ENCODE data around the gene IL10RA.

The IL10RA gene

DNA sequence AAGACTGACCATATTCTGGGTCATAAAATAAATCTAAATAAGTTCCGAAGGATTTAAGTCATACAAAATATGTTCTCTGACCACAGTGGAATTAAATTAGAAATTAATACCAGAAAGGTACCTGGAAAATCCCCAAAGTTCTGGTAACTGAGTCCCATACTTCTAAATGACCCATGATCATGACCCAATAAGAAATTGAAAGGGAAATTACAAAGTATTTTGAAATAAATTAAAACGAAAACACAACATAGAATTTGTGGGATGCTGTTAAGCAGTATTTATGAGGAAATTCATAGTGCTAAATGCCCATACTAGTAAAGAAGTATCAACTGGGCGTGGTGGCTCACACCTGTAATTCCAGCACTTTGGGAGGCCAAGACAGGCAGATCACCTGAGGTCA is 23.4 kb upstream of the IL10RA start:
- H3K27ac ChIP-seq (ENCODE audit: low read depth in 2 of 2, low read length in 2 of 2): no peak overlapping the region
- H3K9ac ChIP-seq (ENCODE audit: low read depth in 1 of 2, low read length in 2 of 2): no peak overlapping the region
- H3K36me3 ChIP-seq (ENCODE audit: control insufficient read depth in 2 of 2, insufficient read depth in 2 of 2, low read length in 2 of 2): no peaks in the 10 kb centered on the region
- H3K9me3 ChIP-seq (ENCODE audit: control insufficient read depth in 2 of 2, low read length in 2 of 2): no peaks in the 10 kb centered on the region
- H3K27me3 ChIP-seq (ENCODE audit: control insufficient read depth in 2 of 2, insufficient read depth in 2 of 2, low read length in 2 of 2): no peaks in the 10 kb centered on the region
- H3K4me3 ChIP-seq (ENCODE audit: low read length in 2 of 2): no peak overlapping the region
- H3K4me1 ChIP-seq (ENCODE audit: control insufficient read depth in 2 of 2, insufficient read depth in 2 of 2, low read length in 2 of 2): no peaks in the 10 kb centered on the region

DNA sequence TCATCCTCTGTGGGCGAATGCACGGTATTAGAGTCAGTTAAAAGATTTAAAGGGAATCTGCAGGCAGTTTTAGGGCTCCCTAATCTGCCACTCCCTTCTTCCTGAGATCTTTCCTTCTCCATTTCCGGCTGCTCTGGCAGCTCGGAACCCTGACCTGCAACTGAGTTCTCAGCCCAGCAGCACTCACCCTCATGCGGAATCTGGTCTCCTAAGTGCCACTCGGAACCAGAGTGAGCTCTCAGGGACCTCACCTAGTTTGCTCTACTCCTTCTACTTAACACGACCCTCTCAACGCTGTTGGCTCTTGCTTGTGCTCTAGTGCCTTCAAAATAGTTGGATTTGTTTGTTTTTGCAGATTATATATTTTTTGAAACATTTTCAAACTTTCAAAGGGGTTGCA is 19.3 kb upstream of the IL10RA start:
- Histone ChIP-seq H3K9ac (ENCODE audit: low read depth in 1 of 2, low read length in 2 of 2) (no peak overlapping the region), H3K36me3 (ENCODE audit: control insufficient read depth in 2 of 2, insufficient read depth in 2 of 2, low read length in 2 of 2) (no peaks in the 10 kb centered on the region), H3K4me1 (ENCODE audit: control insufficient read depth in 2 of 2, insufficient read depth in 2 of 2, low read length in 2 of 2) (peaks cover 1 to 8% of the 10 kb centered on the region in 2 donors), H3K9me3 (ENCODE audit: control insufficient read depth in 2 of 2, low read length in 2 of 2) (no peaks in the 10 kb centered on the region), H3K27me3 (ENCODE audit: control insufficient read depth in 2 of 2, insufficient read depth in 2 of 2, low read length in 2 of 2) (no peaks in the 10 kb centered on the region), H3K4me3 (ENCODE audit: low read length in 2 of 2) (no peak overlapping the region), H3K27ac (ENCODE audit: low read depth in 2 of 2, low read length in 2 of 2) (no peak overlapping the region)

GRCh38 chr11:117969160-117969991 is 16.8 kb upstream of the IL10RA start:
- peaks cover 19 to 20% of the 10 kb centered on the region in 2 donors for H3K4me1 ChIP-seq (ENCODE audit: control insufficient read depth in 2 of 2, insufficient read depth in 2 of 2, low read length in 2 of 2)
- no peak overlapping the region for H3K27ac ChIP-seq (ENCODE audit: low read depth in 2 of 2, low read length in 2 of 2)
- H3K27me3 ChIP-seq (ENCODE audit: control insufficient read depth in 2 of 2, insufficient read depth in 2 of 2, low read length in 2 of 2): no peaks in the 10 kb centered on the region
- no peaks in the 10 kb centered on the region for H3K36me3 ChIP-seq (ENCODE audit: control insufficient read depth in 2 of 2, insufficient read depth in 2 of 2, low read length in 2 of 2)
- H3K9me3 ChIP-seq (ENCODE audit: control insufficient read depth in 2 of 2, low read length in 2 of 2): no peaks in the 10 kb centered on the region
- H3K9ac ChIP-seq (ENCODE audit: low read depth in 1 of 2, low read length in 2 of 2): no peak overlapping the region
- no peak overlapping the region for H3K4me3 ChIP-seq (ENCODE audit: low read length in 2 of 2)

DNA sequence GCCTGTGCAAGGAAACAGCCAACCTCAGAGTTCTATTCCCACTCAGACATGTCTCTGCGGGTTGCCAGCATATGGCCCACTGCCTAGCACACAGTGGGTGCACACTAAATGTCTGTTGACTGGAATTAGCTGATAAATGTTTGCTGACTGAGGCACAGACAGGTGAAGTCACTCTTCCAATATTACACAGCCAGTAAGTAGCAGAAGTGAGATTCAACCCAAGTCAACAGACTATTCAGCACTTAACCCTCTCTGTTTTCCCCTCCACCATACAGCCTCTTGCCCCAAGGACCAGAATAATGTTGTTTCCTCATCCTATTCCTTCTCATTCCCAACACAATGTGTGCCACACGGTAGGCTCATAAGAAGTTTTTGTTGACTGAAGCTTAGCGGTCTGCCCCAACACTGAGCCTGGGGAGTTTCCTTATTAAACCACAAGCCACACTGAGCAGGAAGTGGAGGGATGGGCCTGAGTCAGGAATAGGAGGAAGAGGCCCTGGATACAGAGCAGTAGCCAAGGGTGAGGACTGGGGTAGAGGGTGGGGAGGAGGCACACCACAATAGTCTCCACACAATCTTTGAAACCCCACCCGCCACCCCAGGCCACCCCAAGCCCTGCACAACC is 15.7 kb upstream of the IL10RA start:
- H3K27me3 ChIP-seq (ENCODE audit: control insufficient read depth in 2 of 2, insufficient read depth in 2 of 2, low read length in 2 of 2): no peaks in the 10 kb centered on the region
- H3K4me1 ChIP-seq (ENCODE audit: control insufficient read depth in 2 of 2, insufficient read depth in 2 of 2, low read length in 2 of 2): peaks cover 19 to 20% of the 10 kb centered on the region in 2 donors
- no peaks in the 10 kb centered on the region for H3K36me3 ChIP-seq (ENCODE audit: control insufficient read depth in 2 of 2, insufficient read depth in 2 of 2, low read length in 2 of 2)
- no peak overlapping the region for H3K9ac ChIP-seq (ENCODE audit: low read depth in 1 of 2, low read length in 2 of 2)
- H3K4me3 ChIP-seq (ENCODE audit: low read length in 2 of 2): no peak overlapping the region
- no peak overlapping the region for H3K27ac ChIP-seq (ENCODE audit: low read depth in 2 of 2, low read length in 2 of 2)
- H3K9me3 ChIP-seq (ENCODE audit: control insufficient read depth in 2 of 2, low read length in 2 of 2): no peaks in the 10 kb centered on the region

GRCh38 chr11:117972044-117972443 is 14.2 kb upstream of the IL10RA start:
- no peaks in the 10 kb centered on the region for H3K27me3 ChIP-seq (ENCODE audit: control insufficient read depth in 2 of 2, insufficient read depth in 2 of 2, low read length in 2 of 2)

GRCh38 chr11:117972629-117973502 is 13.3 kb upstream of the IL10RA start:
- H3K4me1 ChIP-seq (ENCODE audit: control insufficient read depth in 2 of 2, insufficient read depth in 2 of 2, low read length in 2 of 2): peaks cover 19 to 20% of the 10 kb centered on the region in 2 donors
- no peaks in the 10 kb centered on the region for H3K9me3 ChIP-seq (ENCODE audit: control insufficient read depth in 2 of 2, low read length in 2 of 2)
- peak overlapping the region; percentile 9 to 36 for H3K27ac ChIP-seq (ENCODE audit: low read depth in 2 of 2, low read length in 2 of 2)
- peak overlapping the region in 1 of 2 donors; percentile 2 for H3K9ac ChIP-seq (ENCODE audit: low read depth in 1 of 2, low read length in 2 of 2)
- H3K27me3 ChIP-seq (ENCODE audit: control insufficient read depth in 2 of 2, insufficient read depth in 2 of 2, low read length in 2 of 2): no peaks in the 10 kb centered on the region
- no peaks in the 10 kb centered on the region for H3K36me3 ChIP-seq (ENCODE audit: control insufficient read depth in 2 of 2, insufficient read depth in 2 of 2, low read length in 2 of 2)
- H3K4me3 ChIP-seq (ENCODE audit: low read length in 2 of 2): no peak overlapping the region

More at GRCh38 chr11:117972044-117972443, 14.2 kb upstream of the IL10RA start:
- peaks cover 19 to 20% of the 10 kb centered on the region in 2 donors for H3K4me1 ChIP-seq (ENCODE audit: control insufficient read depth in 2 of 2, insufficient read depth in 2 of 2, low read length in 2 of 2)
- H3K9me3 ChIP-seq (ENCODE audit: control insufficient read depth in 2 of 2, low read length in 2 of 2): no peaks in the 10 kb centered on the region
- H3K27ac ChIP-seq (ENCODE audit: low read depth in 2 of 2, low read length in 2 of 2): no peak overlapping the region
- H3K9ac ChIP-seq (ENCODE audit: low read depth in 1 of 2, low read length in 2 of 2): peak overlapping the region in 1 of 2 donors; percentile 2
- no peaks in the 10 kb centered on the region for H3K36me3 ChIP-seq (ENCODE audit: control insufficient read depth in 2 of 2, insufficient read depth in 2 of 2, low read length in 2 of 2)
- no peak overlapping the region for H3K4me3 ChIP-seq (ENCODE audit: low read length in 2 of 2)

GRCh38 chr11:117973503-117973860 is 12.7 kb upstream of the IL10RA start:
- Histone ChIP-seq H3K9ac (ENCODE audit: low read depth in 1 of 2, low read length in 2 of 2) (no peak overlapping the region), H3K27me3 (ENCODE audit: control insufficient read depth in 2 of 2, insufficient read depth in 2 of 2, low read length in 2 of 2) (no peaks in the 10 kb centered on the region), H3K4me3 (ENCODE audit: low read length in 2 of 2) (no peak overlapping the region), H3K4me1 (ENCODE audit: control insufficient read depth in 2 of 2, insufficient read depth in 2 of 2, low read length in 2 of 2) (peaks cover 19 to 20% of the 10 kb centered on the region in 2 donors), H3K36me3 (ENCODE audit: control insufficient read depth in 2 of 2, insufficient read depth in 2 of 2, low read length in 2 of 2) (no peaks in the 10 kb centered on the region), H3K27ac (ENCODE audit: low read depth in 2 of 2, low read length in 2 of 2) (peak overlapping the region; percentile 9 to 36), H3K9me3 (ENCODE audit: control insufficient read depth in 2 of 2, low read length in 2 of 2) (no peaks in the 10 kb centered on the region)

GRCh38 chr11:117976445-117976844 is 9.7 kb upstream of the IL10RA start:
- H3K4me3 ChIP-seq (ENCODE audit: low read length in 2 of 2): no peak overlapping the region
- H3K4me1 ChIP-seq (ENCODE audit: control insufficient read depth in 2 of 2, insufficient read depth in 2 of 2, low read length in 2 of 2): peaks cover 10 to 20% of the 10 kb centered on the region in 2 donors
- H3K9me3 ChIP-seq (ENCODE audit: control insufficient read depth in 2 of 2, low read length in 2 of 2): no peaks in the 10 kb centered on the region
- H3K36me3 ChIP-seq (ENCODE audit: control insufficient read depth in 2 of 2, insufficient read depth in 2 of 2, low read length in 2 of 2): no peaks in the 10 kb centered on the region
- H3K27ac ChIP-seq (ENCODE audit: low read depth in 2 of 2, low read length in 2 of 2): peak overlapping the region; percentile 7 to 27
- H3K9ac ChIP-seq (ENCODE audit: low read depth in 1 of 2, low read length in 2 of 2): no peak overlapping the region
- no peaks in the 10 kb centered on the region for H3K27me3 ChIP-seq (ENCODE audit: control insufficient read depth in 2 of 2, insufficient read depth in 2 of 2, low read length in 2 of 2)

DNA sequence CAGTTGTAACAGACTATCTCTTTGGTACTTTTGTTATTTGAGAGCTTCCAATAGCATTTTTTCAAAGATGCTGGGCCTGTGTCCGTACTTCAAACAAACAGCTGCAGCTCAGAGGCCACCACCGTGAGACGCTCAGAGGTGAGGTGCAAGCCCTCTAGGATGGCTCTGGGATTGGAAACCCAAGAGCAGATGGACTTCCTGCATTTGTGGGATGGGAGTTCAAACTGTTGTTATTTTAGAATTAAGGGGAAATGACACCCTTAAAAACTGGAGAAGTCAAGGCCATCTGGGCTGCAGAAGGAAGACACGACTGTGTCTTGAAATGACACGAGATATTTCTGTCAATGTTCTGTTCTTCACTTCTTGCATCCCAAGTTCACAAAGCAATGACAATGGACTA is 9.2 kb upstream of the IL10RA start:
- no peaks in the 10 kb centered on the region for H3K9me3 ChIP-seq (ENCODE audit: control insufficient read depth in 2 of 2, low read length in 2 of 2)
- H3K36me3 ChIP-seq (ENCODE audit: control insufficient read depth in 2 of 2, insufficient read depth in 2 of 2, low read length in 2 of 2): no peaks in the 10 kb centered on the region
- peak overlapping the region; percentile 7 to 27 for H3K27ac ChIP-seq (ENCODE audit: low read depth in 2 of 2, low read length in 2 of 2)
- no peaks in the 10 kb centered on the region for H3K27me3 ChIP-seq (ENCODE audit: control insufficient read depth in 2 of 2, insufficient read depth in 2 of 2, low read length in 2 of 2)
- no peak overlapping the region for H3K9ac ChIP-seq (ENCODE audit: low read depth in 1 of 2, low read length in 2 of 2)
- no peak overlapping the region for H3K4me3 ChIP-seq (ENCODE audit: low read length in 2 of 2)
- peaks cover 10 to 18% of the 10 kb centered on the region in 2 donors for H3K4me1 ChIP-seq (ENCODE audit: control insufficient read depth in 2 of 2, insufficient read depth in 2 of 2, low read length in 2 of 2)

All from mucosa of rectum (tissue), 2 donors.